Germinal center (tissue), 1 donor: Measurements from ENCODE around the gene COL21A1.

ENCODE experiments used
- DNase-seq: peaks from one replicate; pipeline ENCODE4 v3.0.0; 2012; ENCODE audit warnings: mixed read lengths, low spot score

The COL21A1 gene

GRCh38 chr6:56245903-56246351 lies 1.5 kb downstream of the COL21A1 start:
- no peak for DNase-seq

- no peak for DNase-seq
These were observed 2.7 kb downstream of the COL21A1 start for GRCh38 chr6:56244528-56245253.

GRCh38 chr6:56244089-56244488 lies 3.3 kb downstream of the COL21A1 start:
- no peak for DNase-seq

- no peak for DNase-seq
These were observed 3.8 kb downstream of the COL21A1 start for GRCh38 chr6:56243518-56244070.

GRCh38 chr6:56242346-56242745 lies 5.0 kb downstream of the COL21A1 start:
- no peak for DNase-seq

- no peak for DNase-seq
These were observed 6.1 kb downstream of the COL21A1 start for GRCh38 chr6:56241124-56241802.

GRCh38 chr6:56238352-56238751 lies 9.0 kb downstream of the COL21A1 start:
- DNase-seq = no peak

- no peak for DNase-seq
These were observed 12.1 kb downstream of the COL21A1 start for GRCh38 chr6:56235245-56235644.

GRCh38 chr6:56232436-56232835 lies 14.9 kb downstream of the COL21A1 start:
- DNase-seq = no peak

GRCh38 chr6:56231827-56232226 lies 15.6 kb downstream of the COL21A1 start:
- no peak for DNase-seq

- DNase-seq = no peak
These were observed 16.3 kb downstream of the COL21A1 start for GRCh38 chr6:56230976-56231566.

- no peak for DNase-seq
These were observed 20.1 kb downstream of the COL21A1 start for GRCh38 chr6:56227071-56227879.

GRCh38 chr6:56223995-56224394 lies 23.4 kb downstream of the COL21A1 start:
- DNase-seq = no peak

GRCh38 chr6:56222499-56222898 lies 24.9 kb downstream of the COL21A1 start:
- DNase-seq = no peak

GRCh38 chr6:56220078-56220477 lies 27.3 kb downstream of the COL21A1 start:
- no peak for DNase-seq

GRCh38 chr6:56214703-56215101 lies 32.7 kb downstream of the COL21A1 start:
- DNase-seq = no peak

GRCh38 chr6:56214041-56214702 lies 33.2 kb downstream of the COL21A1 start:
- no peak for DNase-seq

GRCh38 chr6:56211724-56212123 lies 35.7 kb downstream of the COL21A1 start:
- no peak for DNase-seq

GRCh38 chr6:56204134-56204533 lies 43.2 kb downstream of the COL21A1 start:
- no peak for DNase-seq

GRCh38 chr6:56199956-56200355 lies 47.4 kb downstream of the COL21A1 start:
- DNase-seq = no peak

- DNase-seq = no peak
These were observed 53.5 kb downstream of the COL21A1 start for GRCh38 chr6:56193846-56194245.

- DNase-seq = no peak
These were observed 59.0 kb downstream of the COL21A1 start for GRCh38 chr6:56188429-56188828.
